HepG2 (cell line): Measurements from ENCODE around the gene PTPRD. TPM values are rescaled to one million over a fixed set of nuclear protein-coding genes. Genes with fewer than 3 reads are reported as not detected.

ENCODE experiments used
- ATAC-seq: fragments of 200-7000 bp; cut with Tn5 transposase; 3 replicates; pipeline ENCODE4 v1.9.1; 2020; ENCODE audit warnings: mild to moderate bottlenecking, moderate library complexity
- BruUV-seq: library from RNA; stranded (reverse); fragments of 400-500 nt; replicated peaks from 2 replicates; lab custom pipeline; 2021; lab: Mats Ljungman, UMichigan
- CTCF ChIA-PET: fragments of 300-600 bp; formaldehyde crosslinking; extraction: SDS; loops from one replicate; lab custom pipeline; 2021; ENCODE audit warnings: low total read pairs, inconsistent platforms, low intra/inter-chr PET ratio; lab: Yijun Ruan, JAX
- POLR2A ChIA-PET: fragments of 350-600 bp; sonication (Branson Sonifier 250); formaldehyde crosslinking; loops from one replicate; lab custom pipeline; 2020; ENCODE audit warnings: antibody characterized with exemption, inconsistent platforms; lab: Yijun Ruan, JAX
- DNase-seq: peaks from one replicate; pipeline ENCODE4 v3.0.0-alpha.2; 2015; ENCODE audit warnings: low spot score
- FAIRE-seq: peaks from 3 replicates; lab custom pipeline; 2011; peaks lifted over from hg19 to GRCh38; lab: Jason Lieb, UNC
- H2AFZ ChIP-seq: one replicate; pipeline ENCODE4 v1.6.1; 2011; ENCODE audit warnings: low read length, inconsistent platforms
- H3K27ac ChIP-seq: fragments of 300-600 bp; 3 replicates; pipeline ENCODE4 v1.8.0; 2011; ENCODE audit warnings: mixed run types, mild to moderate bottlenecking, mixed read lengths, low read length, inconsistent platforms; ENCODE audit not compliant: insufficient read depth; ENCODE audit errors: extremely low read length
- H3K27me3 ChIP-seq, 2 experiments: fragments of 200-600 bp in 1 of 2; 2 replicates in 1 of 2; 3 replicates in 1 of 2; pipeline versions ENCODE4 v1.6.0 to v1.8.0; 2011; ENCODE audit warnings: low read length in 2 of 2, mild to moderate bottlenecking in 2 of 2, moderate library complexity in 2 of 2, inconsistent platforms in 1 of 2; ENCODE audit not compliant: insufficient read depth in 2 of 2, control insufficient read depth in 1 of 2
- H3K36me3 ChIP-seq, 2 experiments: fragments of 200-600 bp in 1 of 2; replicated peaks in 1 of 2; 2 replicates in 1 of 2; 3 replicates in 1 of 2; pipeline versions ENCODE4 v1.5.1 to v1.8.0; 2011; ENCODE audit warnings: low read length in 2 of 2, inconsistent platforms in 1 of 2; ENCODE audit not compliant: insufficient read depth in 2 of 2, control insufficient read depth in 1 of 2
- H3K4me1 ChIP-seq: 2 replicates; pipeline ENCODE4 v1.5.1; 2012; ENCODE audit warnings: low read length, inconsistent platforms; ENCODE audit not compliant: insufficient read depth
- H3K4me2 ChIP-seq: 2 replicates; pipeline ENCODE4 v1.6.0; 2011; ENCODE audit warnings: low read depth, low read length, inconsistent platforms
- H3K4me3 ChIP-seq, 3 experiments: fragments of 200-600 bp in 1 of 3; sonication (generic), shearing (Covaris generic) in 1 of 3; replicated peaks in 1 of 3; 2 replicates each; pipeline ENCODE4 v1.5.1; 2011 to 2016; ENCODE audit warnings: low read length in 3 of 3, inconsistent platforms in 2 of 3, low read depth in 2 of 3, mild to moderate bottlenecking in 2 of 3, control low read depth in 1 of 3, mixed read lengths in 1 of 3; ENCODE audit not compliant: insufficient read depth in 1 of 3
- H3K79me2 ChIP-seq: one replicate; pipeline ENCODE4 v1.6.1; 2011; ENCODE audit warnings: low read length, inconsistent platforms; ENCODE audit not compliant: insufficient read depth
- H3K9ac ChIP-seq: 2 replicates; pipeline ENCODE4 v1.6.0; 2011; ENCODE audit warnings: mild to moderate bottlenecking, low read depth, low read length, inconsistent platforms; ENCODE audit not compliant: insufficient read depth
- H3K9me3 ChIP-seq: 2 replicates; pipeline ENCODE4 v1.5.1; 2012; ENCODE audit warnings: mild to moderate bottlenecking, low read length
- H4K20me1 ChIP-seq: 2 replicates; pipeline ENCODE4 v1.6.0; 2011; ENCODE audit warnings: inconsistent platforms, mild to moderate bottlenecking, low read length, moderate library complexity; ENCODE audit not compliant: insufficient read depth
- ARID2 ChIP-seq: sonication (generic); formaldehyde crosslinking; IDR thresholded peaks from 2 replicates; pipeline ENCODE4 v1.8.1; 2022; ENCODE audit warnings: mild to moderate bottlenecking, missing genetic modification reagents, borderline replicate concordance
- CSRNP1 ChIP-seq: sonication (generic); formaldehyde crosslinking; IDR thresholded peaks from 2 replicates; pipeline ENCODE4 v1.8.1; 2023; ENCODE audit warnings: mild to moderate bottlenecking, missing genetic modification reagents
- JDP2 ChIP-seq: sonication (generic); formaldehyde crosslinking; IDR thresholded peaks from 2 replicates; pipeline ENCODE4 v1.8.1; 2022; ENCODE audit warnings: missing genetic modification reagents, borderline replicate concordance
- KDM5A ChIP-seq: fragments of 200-600 bp; sonication (generic); IDR thresholded peaks from 2 replicates; pipeline ENCODE4 v1.7.0; 2018; ENCODE audit warnings: antibody characterized with exemption, mild to moderate bottlenecking, low read length, borderline replicate concordance
- TEAD2 ChIP-seq: sonication (generic); formaldehyde crosslinking; IDR thresholded peaks from 2 replicates; pipeline ENCODE4 v1.9.0; 2021; ENCODE audit warnings: missing genetic modification reagents
- THYN1 ChIP-seq: sonication (generic); formaldehyde crosslinking; IDR thresholded peaks from 2 replicates; pipeline ENCODE4 v1.8.1; 2023; ENCODE audit warnings: low read depth, mild to moderate bottlenecking, moderate library complexity, missing genetic modification reagents, borderline replicate concordance
- ZNF101 ChIP-seq: sonication (generic); formaldehyde crosslinking; IDR thresholded peaks from 2 replicates; pipeline ENCODE4 v1.4.0; 2020; ENCODE audit warnings: mild to moderate bottlenecking, low read depth, missing genetic modification reagents, borderline replicate concordance
- ZNF552 ChIP-seq: sonication (generic); formaldehyde crosslinking; IDR thresholded peaks from 2 replicates; pipeline ENCODE4 v1.9.0; 2022; ENCODE audit warnings: missing genetic modification reagents, mild to moderate bottlenecking, borderline replicate concordance
- ZNF576 ChIP-seq: sonication (generic); formaldehyde crosslinking; IDR thresholded peaks from 2 replicates; pipeline ENCODE4 v1.4.0; 2020; ENCODE audit warnings: mild to moderate bottlenecking, missing genetic modification reagents
- ZSCAN9 ChIP-seq: IDR thresholded peaks from 2 replicates; pipeline ENCODE4 v1.6.1; 2016; ENCODE audit warnings: borderline replicate concordance
- WGBS: methylation state at CpG from one replicate; pipeline ENCODE4 v1.1.6; 2017; ENCODE audit warnings: low lambda C conversion rate; 5-methylcytosine and 5-hydroxymethylcytosine counted together
- in situ Hi-C: cut with HindIII; loops from 2 replicates; pipeline ENCODE4 v1.10.0; 2017; ENCODE audit warnings: low pct_unique_long_range_greater_than_20kb; ENCODE audit not compliant: extremely low pct_ligation_motif_present
- intact Hi-C: fragments of 100-400 bp; cut with micrococcal nuclease; formaldehyde crosslinking; loops from one replicate; pipeline ENCODE4 v1.10.0; 2022; ENCODE audit not compliant: unreplicated experiment
- polyA plus RNA-seq, 8 experiments: library from polyadenylated mRNA; depleted of rRNA in 3 of 8; stranded (reverse) in 7 of 8; unstranded in 1 of 8; fragments of >200 nt; fragmentation: Illumina TruSeq in 4 of 8; extraction: Trizol in 4 of 8; gene quantifications; 2 replicates each; pipeline versions ENCODE4 v1.2.1 to v1.2.3, GENCODE V29; 2011 to 2016; ENCODE audit warnings: low read depth in 4 of 8, missing spikeins in 1 of 8, mixed read lengths in 1 of 8; ENCODE audit not compliant: insufficient read depth in 1 of 8
- total RNA-seq, 5 experiments: library from RNA; depleted of rRNA; stranded (reverse); fragments of >200 nt; fragmentation: Illumina TruSeq; extraction: Trizol; gene quantifications; 2 replicates each; pipeline ENCODE4 v1.2.3, GENCODE V29; 2016; ENCODE audit warnings: low read depth in 1 of 5
- TF ChIP-seq, protein P1 (sequence below): sonication (generic); formaldehyde crosslinking; IDR thresholded peaks from 2 replicates; pipeline ENCODE4 v1.5.1; 2020; ENCODE audit warnings: mild to moderate bottlenecking, missing genetic modification reagents, moderate library complexity
- TF ChIP-seq, protein P2 (sequence below): sonication (generic); formaldehyde crosslinking; IDR thresholded peaks from 2 replicates; pipeline ENCODE4 v1.8.1; 2023; ENCODE audit warnings: mild to moderate bottlenecking, inconsistent platforms, moderate library complexity, missing genetic modification reagents, borderline replicate concordance
- TF ChIP-seq, protein P3 (sequence below): IDR thresholded peaks from 2 replicates; pipeline ENCODE4 v1.6.1; 2016; ENCODE audit warnings: missing compliant biosample characterization, missing genetic modification reagents, borderline replicate concordance

Gene PTPRD
- total and polyA plus RNA-seq, 2 of the 13 experiments (the other 11 are each of a cell fraction or from before 2014, with no cell fraction given) = 0.05 TPM; not detected in 1

- TF ChIP-seq CSRNP1 (CRISPR knock-in tag) (no peak), ARID2 (CRISPR knock-in tag) (no peak), TEAD2 (CRISPR knock-in tag) (no peak), JDP2 (CRISPR knock-in tag) (no peak)
- TF ChIP-seq, protein P1, sequence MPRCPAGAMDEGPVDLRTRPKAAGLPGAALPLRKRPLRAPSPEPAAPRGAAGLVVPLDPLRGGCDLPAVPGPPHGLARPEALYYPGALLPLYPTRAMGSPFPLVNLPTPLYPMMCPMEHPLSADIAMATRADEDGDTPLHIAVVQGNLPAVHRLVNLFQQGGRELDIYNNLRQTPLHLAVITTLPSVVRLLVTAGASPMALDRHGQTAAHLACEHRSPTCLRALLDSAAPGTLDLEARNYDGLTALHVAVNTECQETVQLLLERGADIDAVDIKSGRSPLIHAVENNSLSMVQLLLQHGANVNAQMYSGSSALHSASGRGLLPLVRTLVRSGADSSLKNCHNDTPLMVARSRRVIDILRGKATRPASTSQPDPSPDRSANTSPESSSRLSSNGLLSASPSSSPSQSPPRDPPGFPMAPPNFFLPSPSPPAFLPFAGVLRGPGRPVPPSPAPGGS (CRISPR knock-in tag) = no peak
- no peak for FAIRE-seq
- H3K27ac ChIP-seq = no peak overlapping the region
- BruUV-seq = no TSS peak
- WGBS = 39% methylated on average over 5 of the region's 5 CpGs
- no peak for DNase-seq
- H3K79me2 ChIP-seq = no peaks in the 10 kb centered on the region
- no peak overlapping the region for H3K9ac ChIP-seq
- H2AFZ ChIP-seq = no peak overlapping the region
- H3K36me3 ChIP-seq = no peaks in the 10 kb centered on the region
- in situ Hi-C loops (no loop called here), intact Hi-C loops (no loop called here)
- CTCF ChIA-PET = no interaction called here
- no peaks in the 10 kb centered on the region for H3K9me3 ChIP-seq
- H3K4me3 ChIP-seq = no peak overlapping the region
- H3K4me2 ChIP-seq = no peak overlapping the region
- ATAC-seq = no peak
- no peaks in the 10 kb centered on the region for H3K27me3 ChIP-seq
- H3K4me1 ChIP-seq = no peaks in the 10 kb centered on the region
- POLR2A ChIA-PET = no interaction called here
- no peaks in the 10 kb centered on the region for H4K20me1 ChIP-seq
Measured at GRCh38 chr9:9970514-9970913, 642.3 kb downstream of the PTPRD start.

DNA sequence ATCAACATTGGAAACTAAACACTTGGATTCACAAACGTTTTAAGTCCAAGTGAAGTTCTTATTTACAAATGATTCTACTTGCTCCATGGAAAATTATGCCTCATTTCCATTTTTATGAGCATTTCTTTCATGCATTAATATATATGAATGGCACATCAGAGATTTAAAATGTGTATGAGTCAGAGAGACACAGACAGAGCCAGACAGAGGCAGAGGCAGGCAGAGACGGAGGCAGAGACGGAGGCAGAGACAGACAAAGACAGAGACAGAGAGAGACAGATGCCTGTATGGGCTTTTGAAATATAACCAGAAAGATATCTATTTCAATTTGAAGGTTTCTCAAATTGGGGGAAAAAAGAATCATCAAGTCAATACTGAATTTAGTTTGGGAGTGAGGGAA is 649.0 kb downstream of the PTPRD start:
- H3K36me3 ChIP-seq = no peaks in the 10 kb centered on the region
- H3K27ac ChIP-seq = no peak overlapping the region
- no peaks in the 10 kb centered on the region for H3K79me2 ChIP-seq
- FAIRE-seq (no peak), ATAC-seq (no peak), DNase-seq (no peak)
- H4K20me1 ChIP-seq = no peaks in the 10 kb centered on the region
- ChIA-PET CTCF (no interaction called here), POLR2A (no interaction called here)
- H3K9ac ChIP-seq = no peak overlapping the region
- H3K4me2 ChIP-seq = no peak overlapping the region
- no peak overlapping the region for H2AFZ ChIP-seq
- in situ Hi-C loops (no loop called here), intact Hi-C loops (no loop called here)
- H3K27me3 ChIP-seq = no peaks in the 10 kb centered on the region
- BruUV-seq = no TSS peak
- WGBS = 6% methylated on average over 3 of the region's 3 CpGs
- no peak overlapping the region for H3K4me3 ChIP-seq
- no peaks in the 10 kb centered on the region for H3K4me1 ChIP-seq
- H3K9me3 ChIP-seq = no peaks in the 10 kb centered on the region
- TF ChIP-seq KDM5A = no peak
- TF ChIP-seq ZNF576 (CRISPR knock-in tag) = no peak
- no peak for TF ChIP-seq THYN1 (CRISPR knock-in tag)
- no peak for TF ChIP-seq ZNF552
- TF ChIP-seq, protein P2, sequence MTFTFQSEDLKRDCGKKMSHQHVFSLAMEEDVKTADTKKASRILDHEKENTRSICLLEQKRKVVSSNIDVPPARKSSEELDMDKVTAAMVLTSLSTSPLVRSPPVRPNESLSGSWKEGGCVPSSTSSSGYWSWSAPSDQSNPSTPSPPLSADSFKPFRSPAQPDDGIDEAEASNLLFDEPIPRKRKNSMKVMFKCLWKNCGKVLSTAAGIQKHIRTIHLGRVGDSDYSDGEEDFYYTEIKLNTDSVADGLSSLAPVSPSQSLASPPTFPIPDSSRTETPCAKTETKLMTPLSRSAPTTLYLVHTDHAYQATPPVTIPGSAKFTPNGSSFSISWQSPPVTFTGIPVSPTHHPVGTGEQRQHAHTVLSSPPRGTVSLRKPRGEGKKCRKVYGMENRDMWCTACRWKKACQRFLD (CRISPR knock-in tag) = no peak
- no peak for TF ChIP-seq ZNF101 (CRISPR knock-in tag)
- no peak for TF ChIP-seq ZSCAN9 (CRISPR knock-in tag)
- TF ChIP-seq, protein P3, sequence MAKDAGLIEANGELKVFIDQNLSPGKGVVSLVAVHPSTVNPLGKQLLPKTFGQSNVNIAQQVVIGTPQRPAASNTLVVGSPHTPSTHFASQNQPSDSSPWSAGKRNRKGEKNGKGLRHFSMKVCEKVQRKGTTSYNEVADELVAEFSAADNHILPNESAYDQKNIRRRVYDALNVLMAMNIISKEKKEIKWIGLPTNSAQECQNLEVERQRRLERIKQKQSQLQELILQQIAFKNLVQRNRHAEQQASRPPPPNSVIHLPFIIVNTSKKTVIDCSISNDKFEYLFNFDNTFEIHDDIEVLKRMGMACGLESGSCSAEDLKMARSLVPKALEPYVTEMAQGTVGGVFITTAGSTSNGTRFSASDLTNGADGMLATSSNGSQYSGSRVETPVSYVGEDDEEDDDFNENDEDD = no peak
